NCI-H128 (cell line): ENCODE data around the gene TTC6.
"Not testable (repeated sequence)": the region's sequence is repeated elsewhere in the genome, so short reads cannot be mapped to it uniquely, and the experiment has no call there.

Experiments
- DNase-seq: peaks from one replicate; lab custom pipeline; 2025; ENCODE audit not compliant: unreplicated experiment; lab: John Stamatoyannopoulos, UW

The TTC6 gene, protein sequence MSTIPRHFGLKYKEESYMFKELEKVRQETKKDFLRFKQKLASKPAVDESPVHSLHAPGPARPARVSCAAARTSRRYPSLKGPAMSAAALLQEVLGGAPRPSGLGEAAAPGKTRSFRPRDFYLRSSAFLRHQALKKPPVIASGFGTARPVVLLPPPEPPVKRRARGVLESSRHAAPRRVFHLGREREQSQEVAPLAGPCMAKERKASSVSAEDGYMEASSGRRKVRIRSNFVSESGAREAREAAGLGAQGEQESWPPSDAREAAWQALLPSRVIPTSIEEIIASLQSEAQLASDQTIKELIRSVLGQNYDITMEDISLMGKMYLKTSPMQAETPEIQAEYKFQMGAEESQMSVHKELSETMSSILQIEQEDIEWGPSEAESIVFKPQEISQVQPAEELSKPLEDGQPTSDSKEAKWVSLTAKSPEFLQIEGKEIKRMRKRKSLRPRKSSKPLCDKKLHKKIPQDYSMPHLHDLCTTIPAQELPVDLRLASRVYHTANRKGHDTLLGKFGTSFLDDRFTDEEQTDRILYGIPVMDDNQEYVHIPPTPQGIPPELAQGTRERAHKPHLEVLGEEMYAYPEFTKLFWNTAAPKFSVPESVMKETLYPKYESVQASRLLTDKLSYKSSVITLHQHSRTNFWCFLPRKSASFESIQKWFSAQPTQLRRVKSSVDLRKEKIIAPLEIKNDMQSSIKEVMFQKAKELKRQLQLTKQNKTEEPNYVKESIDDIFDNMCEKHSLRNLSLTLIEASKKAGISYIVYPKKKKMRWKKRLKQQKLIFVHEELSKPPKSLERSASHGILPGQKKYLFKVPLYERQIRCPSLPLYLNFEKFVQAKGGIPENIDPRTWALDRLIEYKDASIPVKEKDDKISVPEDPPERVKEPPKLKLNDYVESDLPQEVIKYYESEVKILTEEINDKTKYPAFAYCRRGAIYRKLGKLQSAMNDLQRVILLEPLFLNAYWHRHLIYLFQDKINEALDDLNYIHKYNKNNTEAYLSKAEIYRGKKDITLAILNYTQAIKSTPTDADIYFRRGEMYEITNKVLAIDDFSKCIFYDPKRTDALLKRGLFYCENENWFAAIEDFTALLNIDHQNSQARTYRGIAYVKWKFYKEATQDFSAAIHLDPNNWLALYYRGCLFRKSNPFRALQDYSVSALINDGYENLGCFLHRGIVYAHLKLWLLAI (N-terminal part only)

DNA sequence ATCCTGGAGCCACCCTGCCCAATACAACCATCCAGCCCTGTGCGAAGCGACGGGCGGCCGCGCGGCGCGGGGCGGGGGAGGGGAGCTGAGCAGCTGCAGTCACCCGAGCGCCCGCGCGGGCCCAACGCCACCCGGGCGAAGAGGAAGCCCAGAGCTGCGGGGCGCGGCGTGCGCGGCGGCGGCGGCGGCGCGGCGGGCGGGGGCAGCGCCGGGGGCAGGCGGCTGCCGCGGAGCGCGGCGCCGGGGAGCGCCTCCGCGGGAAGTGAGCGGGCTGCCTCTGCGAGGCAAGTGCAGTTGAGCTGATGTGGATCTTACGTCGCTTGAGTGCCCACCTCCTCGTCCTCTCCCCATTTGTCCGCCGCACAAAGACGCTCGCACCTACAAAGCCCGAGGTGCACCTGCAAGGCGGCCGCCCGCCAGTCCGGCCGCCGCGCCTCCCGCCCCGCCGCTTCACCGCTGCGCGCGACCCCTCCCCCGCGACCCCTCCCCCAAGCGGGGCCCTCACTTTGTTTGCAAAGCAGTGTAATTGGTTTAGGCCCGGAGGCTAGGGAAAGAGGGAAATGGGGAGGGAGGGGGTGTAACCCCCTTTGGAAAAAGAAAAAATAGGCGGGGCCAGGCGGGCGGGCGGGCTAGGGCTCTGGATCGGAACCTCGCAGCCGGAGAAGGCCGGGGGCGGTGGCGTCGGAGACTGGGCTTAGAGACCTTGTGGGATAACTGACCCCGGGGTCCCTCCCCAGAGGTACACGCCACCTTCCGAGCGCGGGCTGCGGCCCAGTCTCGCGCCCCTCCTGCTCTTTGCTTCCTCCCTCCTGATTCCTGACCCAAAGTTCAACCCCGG is at the start of gene TTC6, which contains the start of gene FOXA1:
Gene TTC6 (plus strand): TSS at position 659 of the 838 bp plus-strand sequence. CDS start 26,436 bp downstream, outside the sequence.
Gene FOXA1 (minus strand): TSS at position 279 of the 838 bp plus-strand sequence. CDS start 277 bp downstream, at position 2.
- peak; percentile 79 for DNase-seq

DNA sequence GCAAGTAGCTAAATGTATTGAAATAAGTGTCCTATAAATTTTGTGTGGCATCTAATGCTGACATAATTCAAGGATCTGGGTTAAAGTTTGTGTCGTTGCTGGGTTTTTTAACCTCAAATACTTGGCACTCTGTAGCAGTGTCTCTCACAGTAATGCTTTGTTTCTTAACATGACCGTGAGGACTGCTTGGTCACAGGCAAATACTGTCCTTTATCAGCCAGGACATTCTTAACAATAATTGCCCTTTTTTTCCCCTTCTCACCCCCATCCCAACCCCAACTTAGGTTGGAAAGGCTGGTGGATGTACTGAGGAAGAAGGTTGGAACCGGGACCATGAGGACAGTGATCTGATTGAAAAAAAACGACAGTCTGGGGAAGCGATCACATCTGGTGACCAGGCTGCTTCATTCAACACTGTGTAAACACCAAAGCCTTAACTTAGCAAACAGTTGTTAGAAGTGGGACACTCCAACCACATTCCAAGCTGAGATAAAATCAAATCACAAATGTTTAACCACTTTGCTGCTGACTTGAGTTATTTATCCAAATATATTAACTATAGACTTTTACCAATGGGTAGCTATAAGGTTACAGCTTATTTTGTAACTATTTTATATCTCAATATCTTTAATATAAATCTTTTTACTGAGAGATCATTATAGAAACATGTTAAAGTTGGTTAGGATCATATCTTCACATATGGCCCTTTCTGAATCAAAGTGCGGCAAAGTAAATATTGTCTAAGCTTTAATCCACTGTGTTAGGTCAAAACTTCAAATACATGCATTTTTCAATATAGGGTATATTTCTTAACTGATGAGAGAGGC is 48.6 kb upstream of the TTC6 start:
- no peak for DNase-seq

DNA sequence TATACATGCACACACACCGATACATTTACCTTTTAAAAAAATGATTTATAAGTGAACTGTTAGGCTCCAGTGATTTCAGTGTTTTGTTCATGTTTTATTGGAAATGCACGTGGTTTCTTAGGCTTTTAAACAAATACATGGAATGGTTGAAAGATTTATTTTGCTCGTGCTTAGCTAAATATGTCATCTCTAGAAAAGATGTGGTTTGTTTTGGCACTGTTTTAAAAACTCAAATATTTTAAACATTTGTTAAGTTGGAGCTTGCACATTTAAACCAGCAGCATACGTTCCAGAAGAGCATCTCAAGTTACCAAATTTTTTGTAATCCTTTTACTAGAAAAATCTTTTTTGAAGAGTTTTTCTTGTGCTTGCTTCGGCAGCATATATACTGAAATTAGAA is 44.9 kb upstream of the TTC6 start:
- DNase-seq: no peak

DNA sequence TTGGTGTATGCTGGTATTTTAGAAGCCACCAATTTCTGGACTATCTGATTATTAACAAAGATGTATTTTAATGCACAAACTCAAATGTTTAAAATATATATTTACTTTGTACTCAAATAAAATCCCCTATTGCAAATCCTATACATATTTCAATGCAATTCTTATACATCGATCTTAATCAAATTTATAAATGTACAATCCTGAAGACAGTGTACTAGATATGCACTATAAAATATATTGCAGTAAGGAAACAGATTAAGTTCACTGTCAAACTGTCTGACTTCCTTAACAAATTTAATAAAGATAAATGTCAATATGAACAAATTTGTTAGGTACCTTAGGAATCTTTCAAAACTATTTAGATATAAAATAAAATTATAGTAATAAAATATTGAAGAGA is 44.3 kb upstream of the TTC6 start:
- DNase-seq: no peak

DNA sequence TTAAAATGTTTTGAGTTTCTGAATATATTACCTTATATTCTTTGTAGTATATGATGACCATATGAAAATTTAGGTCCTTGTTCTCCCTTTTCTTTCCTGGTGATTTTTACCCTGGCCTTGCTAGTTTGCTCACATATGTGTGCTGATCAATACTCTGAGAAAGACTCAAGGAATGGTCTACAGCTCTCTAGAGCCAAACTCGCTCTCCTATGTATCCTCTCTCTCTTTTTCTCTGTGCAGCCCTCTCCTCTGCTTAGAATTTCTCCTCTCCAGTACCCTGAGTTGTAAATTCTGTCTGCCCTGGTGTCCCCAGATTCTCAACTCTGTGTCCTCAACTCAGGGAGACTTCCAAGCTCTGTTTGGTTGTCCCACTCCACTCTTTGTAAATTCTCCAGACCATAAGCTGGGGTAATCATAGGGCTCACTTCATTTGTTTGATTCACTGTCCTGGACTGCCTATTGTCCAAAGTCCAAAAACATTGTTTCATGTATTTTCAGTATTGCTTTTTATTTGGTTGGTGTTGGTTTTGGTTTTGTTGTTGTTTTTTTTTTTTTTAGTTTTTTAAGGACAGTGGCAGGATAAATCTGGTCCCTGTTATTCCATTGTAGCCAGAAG is 41.4 kb upstream of the TTC6 start:
- DNase-seq: no peak

DNA sequence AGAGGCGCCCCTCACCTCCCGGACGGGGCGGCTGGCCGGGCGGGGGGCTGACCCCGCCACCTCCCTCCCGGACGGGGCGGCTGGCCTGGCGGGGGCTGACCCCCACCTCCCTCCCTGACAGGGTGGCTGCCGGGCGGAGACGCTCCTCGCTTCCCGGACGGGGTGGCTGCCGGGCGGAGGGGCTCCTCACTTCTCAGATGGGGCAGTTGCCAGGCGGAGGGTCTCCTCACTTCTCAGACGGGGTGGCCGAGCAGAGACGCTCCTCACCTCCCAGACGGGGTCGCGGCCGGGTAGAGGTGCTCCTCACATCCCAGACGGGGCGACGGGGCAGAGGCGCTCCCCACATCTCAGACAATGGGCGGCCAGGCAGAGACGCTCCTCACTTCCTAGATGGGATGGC is 39.8 kb upstream of the TTC6 start:
- not testable (repeated sequence) for DNase-seq

DNA sequence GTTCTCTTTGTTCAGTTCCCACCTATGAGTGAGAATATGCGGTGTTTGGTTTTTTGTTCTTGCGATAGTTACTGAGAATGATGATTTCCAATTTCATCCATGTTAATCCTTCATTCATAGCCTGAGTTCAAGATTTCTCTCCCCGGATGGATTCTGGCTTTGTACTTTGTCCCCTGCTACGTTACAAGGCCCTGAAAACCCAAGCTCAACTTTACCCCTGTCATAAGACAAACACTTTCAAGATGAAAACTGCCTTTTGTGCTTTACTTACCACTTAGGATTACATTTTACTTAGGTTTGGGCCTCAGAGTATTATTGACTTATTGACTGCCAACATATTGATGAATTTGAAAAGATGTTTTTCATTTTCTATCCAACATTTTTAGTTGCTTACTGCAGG is 36.7 kb upstream of the TTC6 start:
- no peak for DNase-seq

DNA sequence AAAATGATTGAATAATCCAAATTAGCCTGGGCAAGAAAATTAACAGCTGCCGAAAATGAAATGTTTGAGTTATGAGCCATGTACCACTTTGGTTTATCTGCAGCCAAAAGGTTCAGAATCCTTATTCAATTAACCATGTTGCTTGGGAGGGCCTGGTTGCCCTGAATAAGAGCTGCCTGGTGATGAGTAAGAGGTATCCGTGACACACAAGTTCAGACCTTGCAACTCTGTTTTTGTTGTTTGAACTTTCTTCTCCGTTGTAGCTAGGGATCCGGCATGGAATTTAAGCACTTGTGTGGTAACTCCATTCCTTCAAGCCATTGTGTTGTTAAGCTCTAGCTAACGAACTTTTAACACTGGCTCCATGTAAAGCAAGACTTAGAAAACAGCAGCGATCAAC is 36.0 kb upstream of the TTC6 start:
- no peak for DNase-seq

DNA sequence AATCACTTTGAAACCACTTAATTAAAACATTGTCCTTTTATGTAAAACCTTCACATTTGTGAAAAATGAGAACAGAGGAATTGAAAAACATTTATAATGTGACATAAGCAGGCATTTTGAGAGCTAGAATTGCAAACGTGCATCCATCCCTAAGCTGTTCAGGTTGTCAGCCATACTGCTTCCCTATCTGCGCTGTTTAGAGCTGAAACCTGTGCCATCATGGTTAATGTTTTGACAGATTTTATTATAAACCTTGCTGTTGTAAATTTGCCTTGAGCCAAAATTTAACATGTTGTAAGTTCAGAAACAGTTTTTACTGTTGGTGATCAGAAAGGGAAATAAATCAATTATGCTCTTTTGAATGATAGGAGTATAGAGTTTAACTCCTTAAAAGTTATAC is 32.2 kb upstream of the TTC6 start:
- DNase-seq: no peak

DNA sequence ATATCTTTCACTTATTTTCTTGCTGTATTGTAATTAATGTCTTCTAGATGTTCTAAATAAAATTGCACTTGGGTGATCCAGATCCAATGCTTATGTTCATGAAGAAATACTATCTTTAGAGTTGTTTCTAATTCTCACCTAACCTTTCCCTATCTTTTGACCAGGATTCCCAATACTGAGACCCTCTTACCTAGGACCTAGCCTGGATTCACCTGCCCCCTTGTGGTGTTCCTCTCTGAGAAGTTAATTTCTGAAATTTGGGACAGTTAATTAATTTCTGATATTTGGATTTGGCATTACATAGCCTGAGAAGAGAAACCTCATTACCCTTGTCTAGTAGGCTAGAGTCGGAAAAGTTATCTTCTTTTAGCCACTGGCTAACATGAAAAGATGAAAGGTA is 29.9 kb upstream of the TTC6 start:
- no peak for DNase-seq

DNA sequence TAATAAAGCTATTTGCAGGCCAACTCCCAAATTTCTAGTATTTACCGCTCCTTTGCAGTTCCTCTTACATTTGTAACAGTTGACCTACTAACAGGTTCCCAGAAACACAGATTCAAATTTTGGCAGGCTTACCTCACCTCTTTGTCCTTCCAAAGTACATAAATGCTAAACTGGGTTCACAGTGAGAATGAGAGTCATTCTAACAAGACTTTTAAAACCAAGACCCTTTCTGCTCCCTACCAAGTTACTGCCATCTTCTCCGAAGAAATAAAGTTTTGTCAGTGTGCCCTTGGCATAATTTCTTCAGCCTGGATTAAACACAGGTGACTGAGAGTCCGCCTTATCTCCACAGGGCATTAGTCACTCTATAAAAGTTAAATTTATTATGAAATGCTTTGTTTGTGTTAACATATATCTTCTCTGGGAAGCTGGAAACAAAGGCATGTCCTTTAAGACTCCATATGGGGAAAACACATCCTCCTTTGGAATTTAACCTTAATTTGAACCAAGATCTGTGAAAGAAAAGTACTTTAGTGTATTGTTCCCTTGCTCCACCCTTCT is 28.5 kb upstream of the TTC6 start:
- no peak for DNase-seq

DNA sequence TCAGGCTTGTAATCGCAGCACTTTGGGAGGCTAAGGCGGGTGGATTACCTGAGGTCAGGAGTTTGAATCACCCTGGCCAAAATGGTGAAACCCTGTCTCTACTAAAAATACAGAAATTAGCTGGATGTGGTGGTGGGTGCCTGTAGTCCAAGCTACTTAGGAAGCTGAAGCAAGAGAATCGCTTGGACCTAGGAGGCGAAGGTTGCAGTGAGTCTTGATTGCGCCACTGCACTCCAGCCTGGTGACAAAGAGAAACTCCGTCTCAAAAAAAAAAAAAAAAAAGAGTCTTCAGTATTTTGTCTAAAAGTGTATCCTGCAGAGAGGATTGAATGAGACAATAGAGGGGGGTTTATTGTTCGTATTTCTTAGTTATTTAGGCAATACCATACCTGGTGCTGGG is 25.7 kb upstream of the TTC6 start:
- DNase-seq: no peak

DNA sequence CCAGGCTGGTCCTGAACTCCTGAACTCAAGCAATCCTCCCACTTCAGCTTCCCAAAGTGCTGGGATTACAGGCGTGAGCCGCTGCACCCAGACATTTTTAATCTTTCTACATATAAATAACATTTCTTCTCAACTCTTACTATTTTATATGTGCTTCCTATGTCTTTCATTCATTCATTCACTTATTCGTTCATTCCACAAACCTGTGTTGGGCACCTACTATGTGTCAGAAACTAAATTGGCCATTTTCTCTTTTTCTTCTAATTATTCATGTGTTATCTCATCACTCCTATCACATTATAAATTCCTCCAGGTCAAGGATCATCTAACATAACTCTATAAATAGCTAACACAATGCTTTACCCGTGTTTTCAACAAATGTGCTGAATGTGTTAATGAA is 24.0 kb upstream of the TTC6 start:
- no peak for DNase-seq

DNA sequence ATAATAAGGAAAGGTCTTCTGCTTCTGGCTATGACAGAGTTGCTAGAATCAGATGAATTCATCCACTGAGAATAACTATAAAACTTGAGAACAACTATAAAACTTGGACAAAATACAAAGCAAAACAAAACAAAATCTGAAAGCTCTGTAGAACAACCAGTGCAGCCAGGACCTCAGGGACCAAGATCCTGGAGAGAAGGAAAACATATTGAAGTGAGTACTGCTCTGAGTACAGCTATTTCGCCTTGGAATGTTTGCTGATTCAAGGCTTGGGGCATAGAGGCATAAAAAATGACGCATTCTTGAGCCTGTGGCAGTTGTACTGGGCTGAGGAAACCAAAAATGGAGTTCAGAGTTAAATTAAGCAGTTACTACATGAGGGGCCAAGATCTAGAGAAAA is 22.1 kb upstream of the TTC6 start:
- DNase-seq: no peak

DNA sequence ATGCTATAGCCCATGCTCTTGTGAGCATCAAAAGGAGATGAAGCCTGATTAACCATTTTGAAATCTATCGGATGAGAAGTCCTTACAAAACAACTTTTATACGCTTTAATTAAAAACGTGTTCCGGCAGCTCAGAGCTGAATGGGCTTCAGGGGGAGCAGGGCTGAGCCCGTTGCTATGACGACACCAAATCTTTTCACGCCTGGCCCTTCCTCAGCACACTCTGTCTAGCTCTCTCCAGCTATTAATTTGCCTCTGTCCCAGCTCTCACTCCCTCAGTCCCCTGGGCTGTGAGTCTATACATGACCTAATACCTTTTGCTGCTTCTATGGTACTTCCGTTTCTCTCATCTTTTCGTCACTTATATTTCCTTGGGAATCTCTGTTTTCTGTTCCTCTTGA is 16.2 kb upstream of the TTC6 start:
- no peak for DNase-seq

DNA sequence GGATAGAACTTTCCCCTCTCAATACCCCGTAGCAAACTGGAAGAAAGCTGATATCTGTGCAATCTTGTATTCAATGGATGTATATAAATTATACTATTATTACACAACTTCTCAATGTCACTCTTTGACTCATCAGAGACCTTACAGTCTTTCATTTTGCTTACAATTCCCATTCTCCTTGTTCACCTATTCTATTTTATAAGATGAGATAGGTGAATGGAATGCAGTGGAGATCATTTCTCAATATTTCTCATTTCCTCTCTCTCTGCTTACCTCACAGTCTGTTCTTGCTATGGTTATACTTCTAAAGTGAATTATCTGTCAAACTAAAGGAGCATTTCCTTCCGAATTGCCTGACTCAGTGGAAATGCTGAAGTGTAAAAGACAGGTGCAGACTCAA is 15.3 kb upstream of the TTC6 start:
- DNase-seq: no peak

DNA sequence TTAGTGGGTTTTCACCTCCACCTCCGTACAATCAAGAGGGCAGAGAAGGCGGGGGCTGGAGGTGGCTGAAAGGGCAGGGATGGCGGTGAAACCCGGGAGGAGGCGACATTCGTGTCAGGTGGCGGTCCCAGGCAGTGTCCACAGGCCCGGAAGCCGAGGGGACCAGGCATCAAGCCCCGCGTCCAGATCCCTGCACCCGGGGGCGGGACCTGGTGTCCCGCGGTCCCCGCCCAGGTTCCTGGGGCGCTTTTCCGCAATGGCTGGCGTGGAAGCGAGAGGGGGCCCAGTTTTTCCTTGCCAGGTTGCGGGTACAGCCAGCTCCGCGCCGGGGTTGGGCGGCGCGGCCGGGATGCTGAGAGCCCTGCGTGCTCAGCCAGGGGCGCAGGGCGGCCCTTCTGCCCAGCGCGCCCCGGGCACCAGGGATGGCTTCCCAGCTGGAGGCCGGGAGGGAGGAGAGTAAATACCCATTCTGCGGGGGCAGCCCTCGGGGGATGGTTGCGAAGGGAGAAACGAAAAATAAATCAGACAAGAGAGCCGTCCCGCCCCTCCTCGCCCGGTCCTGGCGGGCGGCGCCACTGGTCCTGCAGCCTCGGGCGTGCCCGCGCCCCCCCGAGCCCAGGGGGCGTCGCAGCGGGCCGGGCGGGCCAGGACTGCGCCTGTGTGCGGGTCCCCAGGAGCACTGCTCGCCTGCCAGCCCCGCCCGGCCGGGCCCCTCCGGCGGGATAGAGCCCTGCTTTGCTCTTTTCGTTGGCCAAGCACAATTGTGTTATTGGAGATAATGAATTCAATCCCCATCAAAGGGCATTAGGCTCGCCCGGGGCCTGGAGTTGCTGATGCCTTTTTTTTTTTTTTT is 11.8 kb upstream of the TTC6 start:
- no peak for DNase-seq
